Fibroblast of lung (primary cell): ENCODE measurements around the gene CNIH4. TPM values are rescaled to one million over a fixed set of nuclear protein-coding genes. Genes with fewer than 3 reads are reported as not detected.
A peak's percentile ranks its signal among the peaks of the same experiment; 100 is the strongest.
"Not testable (repeated sequence)": the region's sequence is repeated elsewhere in the genome, so short reads cannot be mapped to it uniquely, and the experiment has no call there.

Experiments
- DNase-seq, 2 donors: peaks; one replicate each; pipeline versions ENCODE4 v3.0.0 to v3.0.0-alpha.2; 2010; ENCODE audit warnings: low read depth in 2 of 2
- H2AFZ ChIP-seq: 2 replicates; pipeline ENCODE4 v1.5.1; 2012; ENCODE audit warnings: low read length, control low read depth, inconsistent platforms
- H3K27ac ChIP-seq: 2 replicates; pipeline ENCODE4 v1.5.1; 2011; ENCODE audit warnings: low read length, control low read depth; ENCODE audit not compliant: insufficient read depth
- H3K27me3 ChIP-seq: 2 replicates; pipeline ENCODE4 v1.5.1; 2011; ENCODE audit warnings: mild to moderate bottlenecking, low read length; ENCODE audit not compliant: control insufficient read depth, insufficient read depth
- H3K36me3 ChIP-seq: 2 replicates; pipeline ENCODE4 v1.5.1; 2011; ENCODE audit warnings: low read length; ENCODE audit not compliant: control insufficient read depth, insufficient read depth
- H3K4me1 ChIP-seq: 2 replicates; pipeline ENCODE4 v1.5.1; 2011; ENCODE audit warnings: low read length; ENCODE audit not compliant: control insufficient read depth, insufficient read depth; ENCODE audit errors: extremely low read depth
- H3K4me2 ChIP-seq: 2 replicates; pipeline ENCODE4 v1.5.1; 2011; ENCODE audit warnings: low read length, control low read depth; ENCODE audit not compliant: insufficient read depth; ENCODE audit errors: extremely low read depth
- H3K4me3 ChIP-seq, 4 experiments: fragments of 200-600 bp in 1 of 4; sonication (generic) in 1 of 4; replicated peaks in 1 of 4; 2 replicates each; pipeline ENCODE4 v1.5.1; 2011 to 2016; ENCODE audit warnings: low read length in 4 of 4, low read depth in 3 of 4, mild to moderate bottlenecking in 3 of 4, control low read depth in 2 of 4, inconsistent platforms in 1 of 4, mixed read lengths in 1 of 4; ENCODE audit not compliant: insufficient read depth in 1 of 4; ENCODE audit errors: control extremely low read depth in 1 of 4
- H3K79me2 ChIP-seq: 2 replicates; pipeline ENCODE4 v1.5.1; 2012; ENCODE audit warnings: mild to moderate bottlenecking, low read length, inconsistent platforms; ENCODE audit not compliant: control insufficient read depth, insufficient read depth
- H3K9ac ChIP-seq: 2 replicates; pipeline ENCODE4 v1.5.1; 2011; ENCODE audit warnings: mild to moderate bottlenecking, low read length, control low read depth; ENCODE audit not compliant: insufficient read depth
- H3K9me3 ChIP-seq: 2 replicates; pipeline ENCODE4 v1.5.1; 2012; ENCODE audit warnings: low read depth, low read length; ENCODE audit not compliant: control insufficient read depth, insufficient read depth
- H4K20me1 ChIP-seq: 2 replicates; pipeline ENCODE4 v1.5.1; 2011; ENCODE audit warnings: low read length; ENCODE audit not compliant: control insufficient read depth, insufficient read depth; ENCODE audit errors: extremely low read depth
- EZH2 ChIP-seq: IDR thresholded peaks from 2 replicates; pipeline ENCODE4 v1.5.1; 2012; ENCODE audit warnings: low read length, control low read depth, mild to moderate bottlenecking; ENCODE audit errors: missing control alignments
- polyA plus RNA-seq, 2 donors: library from polyadenylated mRNA; depleted of rRNA in 1 of 2; stranded (reverse) in 1 of 2; unstranded in 1 of 2; fragments of >200 nt; gene quantifications; 2 replicates each; pipeline ENCODE4 v1.2.1, GENCODE V29; 2011 to 2012; ENCODE audit warnings: missing spikeins in 1 of 2
- total RNA-seq: library from RNA; depleted of rRNA; stranded (reverse); fragments of >200 nt; gene quantifications from 2 replicates; pipeline ENCODE4 v1.2.1, GENCODE V29; 2014

CNIH4 gene
- total and polyA plus RNA-seq, 2 donors (not counting 1 experiment from before 2014, with no cell fraction given): 76.0 to 109 TPM

- Histone ChIP-seq H3K79me2 (peaks cover 49% of the 10 kb centered on the region), H4K20me1 (peaks cover 6% of the 10 kb centered on the region)
Measured at GRCh38 chr1:224427346-224427745, 70.7 kb downstream of the CNIH4 start.

GRCh38 chr1:224428713-224429112 lies 72.0 kb downstream of the CNIH4 start:
- H3K9me3 ChIP-seq, H3K4me2 ChIP-seq, H2AFZ ChIP-seq, H3K27me3 ChIP-seq, H3K9ac ChIP-seq, H3K36me3 ChIP-seq, H4K20me1 ChIP-seq, DNase-seq, H3K4me3 ChIP-seq, H3K27ac ChIP-seq: not testable (repeated sequence)
- Histone ChIP-seq H3K79me2 (peaks cover 60% of the 10 kb centered on the region), H3K4me1 (peaks cover 10% of the 10 kb centered on the region)

More at GRCh38 chr1:224427346-224427745, 70.7 kb downstream of the CNIH4 start:
- peak; percentile 85 to 87 for DNase-seq
- H3K9me3 ChIP-seq: no peaks in the 10 kb centered on the region
- no peaks in the 10 kb centered on the region for H3K27me3 ChIP-seq
- no peak overlapping the region for H3K9ac ChIP-seq
- peaks cover 10% of the 10 kb centered on the region for H3K4me1 ChIP-seq
- peaks cover 3% of the 10 kb centered on the region for H3K36me3 ChIP-seq
- no peak overlapping the region for H3K4me3 ChIP-seq
- H3K27ac ChIP-seq: peak overlapping the region; percentile 17
- TF ChIP-seq EZH2: no peak
- H2AFZ ChIP-seq: no peak overlapping the region
- H3K4me2 ChIP-seq: no peak overlapping the region

Other genes with a start within 250 kb of the CNIH4 start
- gene FBXO28, start 242.8 kb upstream of the CNIH4 start, total RNA-seq: 29.5 and 34.3 TPM in 2 replicates
- gene FBXO28, start 242.8 kb upstream of the CNIH4 start, polyA plus RNA-seq: 24.4 and 25.3 TPM in 2 replicates
- 45.2 and 64.2 TPM in 2 replicates for gene DEGS1, start 173.6 kb upstream of the CNIH4 start, total RNA-seq
- 243 and 383 TPM in 2 replicates for gene DEGS1, start 173.6 kb upstream of the CNIH4 start, polyA plus RNA-seq
- 23.4 and 27.6 TPM in 2 replicates for gene NVL, start 26.7 kb upstream of the CNIH4 start, total RNA-seq
- gene NVL, start 26.7 kb upstream of the CNIH4 start, polyA plus RNA-seq: 20.5 and 28.9 TPM in 2 replicates
- gene WDR26, start 77.9 kb downstream of the CNIH4 start, total RNA-seq: 56.5 and 83.4 TPM in 2 replicates
- gene WDR26, start 77.9 kb downstream of the CNIH4 start, polyA plus RNA-seq: 61.5 and 70.4 TPM in 2 replicates